NCI-H446 treated with DMSO at 0.1 percent for 48 hours (cell line): ENCODE data around the gene PRKAG3.

Source experiments
- DNase-seq: peaks from one replicate; lab custom pipeline; 2025; lab: John Stamatoyannopoulos, UW

PRKAG3 gene

DNA sequence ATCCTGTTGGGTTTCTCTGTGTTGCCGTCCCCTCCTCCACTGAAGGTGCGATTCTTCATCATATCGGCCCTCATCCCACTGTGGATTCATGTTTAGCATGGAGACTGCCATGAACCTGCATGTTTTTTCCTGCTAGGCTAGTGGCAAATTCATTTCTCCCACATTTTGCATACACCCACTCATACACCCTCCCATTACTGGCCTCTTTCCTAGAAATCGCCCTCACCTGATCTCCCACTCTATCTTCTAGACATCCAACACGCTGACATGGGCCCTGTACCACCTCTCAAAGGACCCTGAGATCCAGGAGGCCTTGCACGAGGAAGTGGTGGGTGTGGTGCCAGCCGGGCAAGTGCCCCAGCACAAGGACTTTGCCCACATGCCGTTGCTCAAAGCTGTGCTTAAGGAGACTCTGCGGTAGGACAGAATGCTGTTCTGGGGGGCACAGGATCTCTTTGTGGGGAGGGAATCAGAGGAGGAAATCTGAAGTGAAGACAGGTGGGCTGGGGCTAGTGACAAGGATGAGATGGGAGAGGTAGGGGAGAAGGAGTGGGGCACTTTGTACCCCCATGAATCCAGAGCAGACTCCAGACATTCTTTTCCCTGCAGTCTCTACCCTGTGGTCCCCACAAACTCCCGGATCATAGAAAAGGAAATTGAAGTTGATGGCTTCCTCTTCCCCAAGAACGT is 17.7 kb downstream of the PRKAG3 start:
- DNase-seq: no peak

- DNase-seq: no peak
Observed at GRCh38 chr2:218812861-218813260, 18.7 kb downstream of the PRKAG3 start.

GRCh38 chr2:218812096-218812815 is 19.3 kb downstream of the PRKAG3 start:
- DNase-seq: no peak

GRCh38 chr2:218811382-218811781 is 20.2 kb downstream of the PRKAG3 start:
- DNase-seq: no peak

- no peak for DNase-seq
Observed at GRCh38 chr2:218810256-218810655, 21.3 kb downstream of the PRKAG3 start.

- DNase-seq: no peak
Observed at GRCh38 chr2:218809515-218809914, 22.1 kb downstream of the PRKAG3 start.

DNA sequence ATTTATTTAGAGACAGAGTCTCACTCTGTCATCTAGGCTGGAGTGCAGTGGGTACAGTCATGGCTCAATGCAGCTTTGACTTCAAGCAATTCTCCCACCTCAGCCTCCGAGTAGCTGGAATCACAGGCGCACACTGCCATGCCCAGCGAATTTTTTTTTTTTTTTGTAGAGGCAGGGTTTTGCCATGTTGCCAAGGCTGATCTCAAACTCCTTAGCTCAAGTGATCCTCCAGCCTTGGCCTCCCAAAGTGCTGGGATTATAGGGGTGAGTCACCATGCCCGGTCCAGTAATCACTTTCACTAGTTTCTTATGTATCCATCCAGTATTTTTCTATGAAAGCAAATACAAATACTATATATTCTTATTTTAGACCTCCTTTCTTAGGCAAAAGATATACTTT is 24.0 kb downstream of the PRKAG3 start:
- DNase-seq: no peak

- DNase-seq: no peak
Observed at GRCh38 chr2:218806346-218806978, 25.1 kb downstream of the PRKAG3 start.

DNA sequence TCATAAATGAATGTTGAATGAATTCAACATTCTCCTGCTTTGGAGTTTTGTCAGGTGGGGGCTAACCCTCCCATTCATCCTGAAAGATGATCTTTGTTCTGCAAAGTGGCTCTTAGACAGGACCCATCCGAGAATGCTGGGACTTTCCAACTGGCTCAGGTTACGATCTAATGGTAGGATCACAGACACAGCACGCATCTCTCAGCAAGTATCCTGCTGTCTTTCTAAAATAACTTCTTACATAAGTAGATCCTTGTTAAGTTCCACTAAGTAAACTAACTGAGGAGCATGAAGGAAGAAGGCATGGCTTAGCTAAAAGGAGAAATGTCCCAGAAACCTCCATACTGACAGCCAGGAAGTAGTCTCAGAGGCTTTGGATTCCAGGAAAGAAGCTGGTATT is 26.0 kb downstream of the PRKAG3 start:
- no peak for DNase-seq

DNA sequence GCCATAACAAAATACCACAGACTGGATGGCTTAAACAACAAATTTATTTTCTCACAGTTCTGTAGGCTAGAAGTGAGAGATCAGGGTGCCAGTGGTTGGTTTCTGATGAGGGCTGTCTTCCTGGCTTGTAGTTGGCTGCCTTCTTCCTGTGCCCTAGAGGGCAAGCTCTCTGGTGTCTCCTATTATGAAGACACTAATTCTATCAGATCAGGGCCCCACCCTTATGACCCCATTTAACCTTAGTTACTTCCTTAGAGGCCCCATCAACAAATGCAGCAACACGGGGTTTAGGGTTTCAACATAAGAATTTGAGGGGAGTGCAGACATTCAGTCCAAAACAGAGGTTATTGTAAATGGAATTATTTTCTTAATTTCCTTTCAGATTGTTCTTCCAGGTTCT is 26.8 kb downstream of the PRKAG3 start:
- no peak for DNase-seq

- DNase-seq: no peak
Observed at GRCh38 chr2:218802386-218802994, 29.1 kb downstream of the PRKAG3 start.

DNA sequence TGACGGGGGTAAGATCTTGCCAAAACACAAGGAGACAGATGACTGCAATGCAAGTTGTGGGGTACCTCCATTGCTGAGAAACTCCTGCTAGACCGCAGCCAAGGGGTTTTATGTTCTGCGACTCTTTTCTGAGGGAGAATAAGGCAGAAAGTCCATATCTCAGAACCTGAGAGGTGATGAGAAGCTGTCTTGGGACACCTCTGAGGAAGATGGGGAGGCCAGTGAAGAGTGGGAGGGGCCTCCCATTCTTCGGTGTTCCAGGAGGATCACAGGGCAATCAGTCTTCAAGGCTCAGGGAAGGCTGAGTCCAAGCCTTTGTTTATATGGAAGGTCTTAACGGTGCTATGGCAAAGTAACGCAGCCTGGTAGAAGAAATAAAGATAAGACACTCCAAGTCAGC is 31.6 kb downstream of the PRKAG3 start:
- no peak for DNase-seq

DNA sequence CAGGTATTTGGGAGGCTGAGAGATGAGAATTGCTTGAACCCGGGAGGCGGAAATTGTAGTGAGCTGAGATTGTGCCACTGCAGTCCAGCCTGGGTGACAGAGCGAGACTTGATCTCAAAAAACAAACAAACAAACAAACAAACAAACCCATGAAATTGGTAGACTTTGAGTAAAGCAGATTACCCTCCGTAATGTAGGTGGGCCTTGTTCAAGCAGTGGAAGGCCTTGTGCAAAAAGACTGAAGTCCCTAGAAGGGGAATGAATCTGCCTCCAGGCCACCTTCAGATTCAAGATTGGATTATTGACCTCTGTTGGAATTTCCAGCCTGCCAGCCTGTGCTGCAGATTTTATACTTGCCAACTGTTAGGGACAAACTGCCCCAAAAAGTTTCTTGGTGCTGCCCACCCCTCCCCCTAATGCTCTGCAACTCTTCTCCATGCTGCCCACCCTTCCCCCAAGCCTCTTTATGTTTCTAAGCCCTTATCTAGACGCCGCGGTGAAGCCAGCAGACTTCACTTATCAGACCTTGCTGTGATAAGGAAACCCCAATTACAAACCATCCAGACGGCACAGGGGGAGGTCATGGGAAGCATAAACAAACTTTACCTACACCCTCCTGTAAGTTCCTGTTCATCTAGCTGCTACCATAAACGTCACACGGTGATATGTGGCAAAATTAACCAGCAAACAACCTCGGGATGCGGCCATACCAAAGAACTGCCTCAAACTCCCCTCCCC is 32.7 kb downstream of the PRKAG3 start:
- DNase-seq: no peak

GRCh38 chr2:218796691-218797090 is 34.9 kb downstream of the PRKAG3 start:
- no peak for DNase-seq

DNA sequence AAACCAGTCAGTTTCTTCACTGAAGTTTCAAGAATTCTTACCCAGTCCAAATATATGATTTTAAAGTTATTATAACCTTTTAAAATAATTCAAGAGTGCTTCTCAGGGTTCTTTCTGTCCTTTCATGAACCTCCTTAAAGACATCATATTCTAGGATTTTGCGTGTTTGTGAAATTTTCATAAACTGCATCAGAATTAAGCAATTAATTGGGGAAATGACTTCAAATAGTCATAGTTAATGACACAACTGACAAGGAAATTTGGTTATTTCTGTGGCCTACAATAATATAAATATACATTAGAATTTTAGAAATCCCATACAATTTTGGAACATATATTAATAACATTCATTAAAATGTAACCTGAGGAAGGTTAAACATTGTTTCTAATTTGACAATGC is 39.2 kb downstream of the PRKAG3 start:
- no peak for DNase-seq

- DNase-seq: no peak
Observed at GRCh38 chr2:218788529-218789255, 42.9 kb downstream of the PRKAG3 start.

GRCh38 chr2:218786133-218786532 is 45.5 kb downstream of the PRKAG3 start:
- DNase-seq: no peak

DNA sequence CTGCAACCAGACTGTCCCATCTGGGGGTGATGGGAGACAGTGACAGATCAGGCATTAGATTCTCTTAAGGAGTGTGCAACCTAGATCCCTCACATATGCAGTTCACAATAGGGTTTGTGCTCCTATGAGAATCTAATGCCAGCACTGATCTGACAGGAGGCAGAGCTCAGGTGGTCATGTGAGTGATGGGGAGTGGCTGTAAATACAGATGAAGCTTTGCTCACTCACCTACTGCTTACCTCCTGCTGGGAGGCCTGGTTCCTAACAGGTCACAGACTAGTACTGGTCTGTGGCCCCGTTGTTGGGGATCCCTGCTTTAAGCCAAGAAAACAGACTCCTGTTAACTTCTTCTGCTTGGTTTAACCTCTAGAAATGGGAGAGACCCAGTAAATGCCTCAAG is 46.5 kb downstream of the PRKAG3 start:
- no peak for DNase-seq

DNA sequence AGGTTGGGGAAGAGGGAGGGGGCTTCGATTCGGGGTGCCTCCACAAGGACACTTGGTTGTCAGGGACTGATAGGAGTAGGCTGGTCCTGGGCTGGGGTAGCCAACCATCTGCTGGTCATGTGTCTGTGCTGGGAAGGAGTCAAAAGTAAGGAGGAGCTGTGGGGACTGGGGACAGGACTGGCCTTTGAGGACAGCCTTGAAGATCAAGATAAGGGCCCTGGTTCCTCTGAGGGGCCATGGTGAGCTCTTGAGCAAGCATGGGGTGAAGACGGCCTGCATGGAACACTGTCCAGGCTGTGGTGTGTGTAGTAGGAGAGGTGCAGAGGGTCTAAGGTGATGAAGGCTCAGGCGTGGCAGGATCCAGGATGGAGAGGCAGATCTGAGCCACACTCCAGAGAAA is 47.9 kb downstream of the PRKAG3 start:
- DNase-seq: no peak

DNA sequence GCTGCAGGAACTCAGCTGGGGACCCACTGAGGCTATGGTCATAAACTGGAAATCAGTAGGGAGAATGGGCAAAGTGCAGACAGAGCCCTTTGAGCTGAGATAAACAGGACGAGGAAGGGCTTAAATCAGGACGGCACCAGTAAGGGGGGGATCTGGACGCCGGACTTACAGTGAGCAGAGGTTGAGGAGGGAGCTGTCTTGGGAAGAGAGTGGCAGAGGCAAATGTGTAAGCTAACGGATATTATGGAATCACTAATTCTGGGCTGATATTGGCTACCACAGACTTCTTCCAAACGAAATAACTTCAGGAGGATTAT is 49.1 kb downstream of the PRKAG3 start:
- no peak for DNase-seq

DNA sequence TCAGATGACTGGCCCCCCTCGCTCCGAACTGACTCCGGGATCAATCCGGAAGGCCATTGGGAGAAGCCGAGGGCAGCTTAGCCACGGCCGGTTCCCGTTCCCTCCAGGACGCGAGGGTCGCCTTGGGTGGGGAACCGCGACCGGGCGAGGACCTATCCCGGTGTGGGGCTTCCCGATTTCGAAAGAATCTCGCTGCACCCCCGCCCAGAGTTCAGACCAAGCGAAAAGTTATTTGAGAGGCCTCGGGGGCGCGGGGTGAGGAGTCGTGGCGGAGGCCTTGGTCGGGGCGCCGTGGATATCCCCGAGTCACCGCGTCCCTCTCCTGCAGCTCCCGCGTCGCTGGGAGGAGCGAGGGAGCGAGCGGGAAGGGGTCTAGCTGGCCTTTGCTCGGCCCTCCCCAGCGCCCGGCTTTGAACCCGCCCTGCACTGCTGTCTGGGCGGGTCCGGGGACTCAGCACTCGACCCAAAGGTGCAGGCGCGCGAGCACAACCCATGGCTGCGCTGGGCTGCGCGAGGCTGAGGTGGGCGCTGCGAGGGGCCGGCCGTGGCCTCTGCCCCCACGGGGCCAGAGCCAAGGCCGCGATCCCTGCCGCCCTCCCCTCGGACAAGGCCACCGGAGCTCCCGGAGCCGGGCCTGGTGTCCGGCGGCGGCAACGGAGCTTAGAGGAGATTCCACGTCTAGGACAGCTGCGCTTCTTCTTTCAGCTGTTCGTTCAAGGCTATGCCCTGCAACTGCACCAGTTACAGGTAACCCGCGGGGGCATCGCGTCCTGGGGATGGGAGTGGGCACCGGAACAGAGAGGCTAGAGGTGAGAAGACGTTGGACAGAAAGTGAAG is 49.7 kb downstream of the PRKAG3 start, which contains the start of gene CYP27A1:
Gene CYP27A1 (plus strand): TSS at position 457 of the 837 bp plus-strand sequence. CDS start 36 bp downstream, at position 493.
- no peak for DNase-seq
